ENCODE data around the gene CDC16. TPM values are rescaled to one million over a fixed set of nuclear protein-coding genes. Genes with fewer than 3 reads are reported as not detected.
A peak's percentile ranks its signal among the peaks of the same experiment; 100 is the strongest.
"Not testable (repeated sequence)": the region's sequence is repeated elsewhere in the genome, so short reads cannot be mapped to it uniquely, and the experiment has no call there.

CDC16 gene
- total RNA-seq, 2 experiments from 2014 or later: 23.1 to 48.7 TPM

GRCh38 chr13:114244637-114245036 is 9.9 kb downstream of the CDC16 start:
- no peaks in the 10 kb centered on the region for H4K20me1 ChIP-seq (ENCODE audit: insufficient read depth, low read length)
- H3K9me3 ChIP-seq (ENCODE audit: low read length): no peaks in the 10 kb centered on the region
- DNase-seq (ENCODE audit: low spot score): no peak
- CTCF ChIA-PET (ENCODE audit: unreplicated experiment): no interaction called here
- BruUV-seq (replicated peaks): no TSS peak
- no peak overlapping the region for H3K4me3 ChIP-seq (ENCODE audit: low read depth, low read length, poor library complexity, severe bottlenecking)
- peaks cover 96% of the 10 kb centered on the region for H3K36me3 ChIP-seq (ENCODE audit: insufficient read depth, low read length)
- no peaks in the 10 kb centered on the region for H3K4me1 ChIP-seq (ENCODE audit: insufficient read depth, low read length, poor library complexity, severe bottlenecking)
- H3K4me2 ChIP-seq (ENCODE audit: low read length): no peak overlapping the region
- POLR2A ChIA-PET: interaction anchor here (0.9 kb wide), 1 partner anchor 9 kb away, joined by 4 read pairs; no protein-coding TSS in a partner anchor
- no peak overlapping the region for H2AFZ ChIP-seq (ENCODE audit: low read length)
- H3K9me2 ChIP-seq (ENCODE audit: insufficient read depth, low read length): no peaks in the 10 kb centered on the region
- intact Hi-C loops (cut with micrococcal nuclease; ENCODE audit: unreplicated experiment): no loop called here
- H3K27ac ChIP-seq (ENCODE audit: low read depth, low read length, poor library complexity, severe bottlenecking): no peak overlapping the region
- TF ChIP-seq, protein P1, sequence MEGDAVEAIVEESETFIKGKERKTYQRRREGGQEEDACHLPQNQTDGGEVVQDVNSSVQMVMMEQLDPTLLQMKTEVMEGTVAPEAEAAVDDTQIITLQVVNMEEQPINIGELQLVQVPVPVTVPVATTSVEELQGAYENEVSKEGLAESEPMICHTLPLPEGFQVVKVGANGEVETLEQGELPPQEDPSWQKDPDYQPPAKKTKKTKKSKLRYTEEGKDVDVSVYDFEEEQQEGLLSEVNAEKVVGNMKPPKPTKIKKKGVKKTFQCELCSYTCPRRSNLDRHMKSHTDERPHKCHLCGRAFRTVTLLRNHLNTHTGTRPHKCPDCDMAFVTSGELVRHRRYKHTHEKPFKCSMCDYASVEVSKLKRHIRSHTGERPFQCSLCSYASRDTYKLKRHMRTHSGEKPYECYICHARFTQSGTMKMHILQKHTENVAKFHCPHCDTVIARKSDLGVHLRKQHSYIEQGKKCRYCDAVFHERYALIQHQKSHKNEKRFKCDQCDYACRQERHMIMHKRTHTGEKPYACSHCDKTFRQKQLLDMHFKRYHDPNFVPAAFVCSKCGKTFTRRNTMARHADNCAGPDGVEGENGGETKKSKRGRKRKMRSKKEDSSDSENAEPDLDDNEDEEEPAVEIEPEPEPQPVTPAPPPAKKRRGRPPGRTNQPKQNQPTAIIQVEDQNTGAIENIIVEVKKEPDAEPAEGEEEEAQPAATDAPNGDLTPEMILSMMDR (conservative IDR thresholded peaks at IDR 0.05; ENCODE audit: low read length): peak; percentile 21; the same call in 1 of the 2 replicates
- TF ChIP-seq EZH2phosphoT487 (IDR thresholded peaks at IDR 0.05; ENCODE audit: borderline replicate concordance, low read depth, low read length): no peak
- H3K79me2 ChIP-seq (ENCODE audit: insufficient read depth, low read depth, low read length): no peaks in the 10 kb centered on the region

GRCh38 chr13:114248011-114248410 is 13.3 kb downstream of the CDC16 start:
- Histone ChIP-seq H3K27ac (ENCODE audit: low read depth, low read length, poor library complexity, severe bottlenecking) (no peak overlapping the region), H4K20me1 (ENCODE audit: insufficient read depth, low read length) (no peaks in the 10 kb centered on the region), H3K9me3 (ENCODE audit: low read length) (no peaks in the 10 kb centered on the region), H3K36me3 (ENCODE audit: insufficient read depth, low read length) (peaks cover 93% of the 10 kb centered on the region), H3K4me3 (ENCODE audit: low read depth, low read length, poor library complexity, severe bottlenecking) (no peak overlapping the region), H3K9me2 (ENCODE audit: insufficient read depth, low read length) (no peaks in the 10 kb centered on the region), H3K79me2 (ENCODE audit: insufficient read depth, low read depth, low read length) (no peaks in the 10 kb centered on the region), H3K4me2 (ENCODE audit: low read length) (no peak overlapping the region), H3K4me1 (ENCODE audit: insufficient read depth, low read length, poor library complexity, severe bottlenecking) (no peaks in the 10 kb centered on the region), H2AFZ (ENCODE audit: low read length) (no peak overlapping the region)
- intact Hi-C loops (cut with micrococcal nuclease; ENCODE audit: unreplicated experiment): no loop called here
- ChIA-PET CTCF (ENCODE audit: unreplicated experiment) (no interaction called here), POLR2A (no interaction called here)
- DNase-seq (ENCODE audit: low spot score): no peak
- BruUV-seq (replicated peaks): no TSS peak
- no peak for TF ChIP-seq EZH2phosphoT487 (IDR thresholded peaks at IDR 0.05; ENCODE audit: borderline replicate concordance, low read depth, low read length)
- TF ChIP-seq, protein P1 (conservative IDR thresholded peaks at IDR 0.05; ENCODE audit: low read length): no peak

DNA sequence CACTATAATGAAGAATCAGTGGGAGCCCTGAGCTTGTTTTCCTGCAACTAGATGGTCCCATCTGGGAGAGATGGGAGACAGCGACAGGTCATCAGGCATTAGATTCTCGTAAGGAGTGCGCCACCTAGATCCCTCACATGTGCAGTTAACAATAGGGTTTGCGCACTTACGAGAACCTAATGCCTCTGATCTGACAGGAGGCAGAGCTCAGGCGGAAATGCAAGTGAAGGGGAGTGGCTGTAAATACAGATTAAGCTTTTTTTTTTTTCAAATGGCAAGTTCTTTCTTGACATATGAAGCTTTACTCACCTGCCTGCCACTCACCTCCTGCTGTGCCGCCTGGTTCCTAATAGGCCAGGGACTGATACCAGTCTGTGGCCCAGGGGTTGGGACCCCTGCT is 14.4 kb downstream of the CDC16 start:
- BruUV-seq (replicated peaks): no TSS peak
- TF ChIP-seq, protein P1 (conservative IDR thresholded peaks at IDR 0.05; ENCODE audit: low read length): no peak
- TF ChIP-seq EZH2phosphoT487 (IDR thresholded peaks at IDR 0.05; ENCODE audit: borderline replicate concordance, low read depth, low read length): no peak
- Histone ChIP-seq H3K4me1 (ENCODE audit: insufficient read depth, low read length, poor library complexity, severe bottlenecking) (no peaks in the 10 kb centered on the region), H3K27ac (ENCODE audit: low read depth, low read length, poor library complexity, severe bottlenecking) (no peak overlapping the region), H3K9me2 (ENCODE audit: insufficient read depth, low read length) (no peaks in the 10 kb centered on the region), H3K4me2 (ENCODE audit: low read length) (no peak overlapping the region), H4K20me1 (ENCODE audit: insufficient read depth, low read length) (no peaks in the 10 kb centered on the region), H3K36me3 (ENCODE audit: insufficient read depth, low read length) (peaks cover 90% of the 10 kb centered on the region), H3K9me3 (ENCODE audit: low read length) (no peaks in the 10 kb centered on the region), H3K79me2 (ENCODE audit: insufficient read depth, low read depth, low read length) (no peaks in the 10 kb centered on the region), H2AFZ (ENCODE audit: low read length) (no peak overlapping the region), H3K4me3 (ENCODE audit: low read depth, low read length, poor library complexity, severe bottlenecking) (no peak overlapping the region)
- ChIA-PET CTCF (ENCODE audit: unreplicated experiment) (no interaction called here), POLR2A (interaction anchor here (0.6 to 1.1 kb wide), 2 partner anchors 16 to 149 kb away, joined by 3 to 4 read pairs; no protein-coding TSS in a partner anchor)
- DNase-seq (ENCODE audit: low spot score): no peak
- intact Hi-C loops (cut with micrococcal nuclease; ENCODE audit: unreplicated experiment): no loop called here

DNA sequence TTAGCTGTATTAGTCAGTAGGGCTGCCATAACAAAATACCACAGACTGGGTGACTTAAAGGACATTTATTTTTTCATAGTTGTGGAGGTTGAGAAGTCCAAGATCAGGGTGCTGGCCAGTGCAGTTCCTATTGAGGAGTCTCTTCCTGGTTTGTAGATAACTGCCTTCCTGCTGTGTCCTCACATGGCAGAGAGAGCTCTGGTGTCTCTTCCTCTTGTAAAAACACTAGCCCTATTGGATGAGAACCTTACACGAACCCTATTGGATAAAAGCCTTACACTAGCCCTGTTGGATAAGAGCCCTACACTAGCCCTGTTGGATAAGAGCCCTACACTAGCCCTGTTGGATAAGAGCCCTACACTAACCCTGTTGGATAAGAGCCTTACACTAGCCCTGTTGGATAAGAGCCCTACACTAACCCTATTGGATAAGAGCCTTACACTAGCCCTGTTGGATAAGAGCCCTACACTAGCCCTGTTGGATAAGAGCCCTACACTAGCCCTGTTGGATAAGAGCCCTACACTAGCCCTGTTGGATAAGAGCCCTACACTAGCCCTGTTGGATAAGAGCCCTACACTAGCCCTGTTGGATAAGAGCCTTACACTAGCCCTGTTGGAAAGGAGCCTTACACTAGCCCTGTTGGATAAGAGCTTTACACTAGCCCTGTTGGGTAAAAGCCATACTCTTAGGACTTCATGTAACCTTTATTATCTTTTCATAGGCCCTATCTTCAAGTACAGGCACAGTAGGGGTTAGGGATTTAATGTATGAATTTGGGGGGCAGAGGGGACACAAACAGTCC is 17.1 kb downstream of the CDC16 start:
- DNase-seq (ENCODE audit: low spot score); H3K79me2 ChIP-seq (ENCODE audit: insufficient read depth, low read depth, low read length); H3K27ac ChIP-seq (ENCODE audit: low read depth, low read length, poor library complexity, severe bottlenecking); H3K9me3 ChIP-seq (ENCODE audit: low read length); H4K20me1 ChIP-seq (ENCODE audit: insufficient read depth, low read length); H3K4me3 ChIP-seq (ENCODE audit: low read depth, low read length, poor library complexity, severe bottlenecking); H3K4me2 ChIP-seq (ENCODE audit: low read length); CTCF ChIA-PET (ENCODE audit: unreplicated experiment); H3K4me1 ChIP-seq (ENCODE audit: insufficient read depth, low read length, poor library complexity, severe bottlenecking); intact Hi-C loops (cut with micrococcal nuclease; ENCODE audit: unreplicated experiment); BruUV-seq (replicated peaks); H3K9me2 ChIP-seq (ENCODE audit: insufficient read depth, low read length); H2AFZ ChIP-seq (ENCODE audit: low read length): not testable (repeated sequence)
- POLR2A ChIA-PET: interaction anchor here (0.8 to 1.2 kb wide), 2 partner anchors 15 to 85 kb away, joined by 5 to 6 read pairs; no protein-coding TSS in a partner anchor
- H3K36me3 ChIP-seq (ENCODE audit: insufficient read depth, low read length): peaks cover 89% of the 10 kb centered on the region
